Activated T-cell treated with anti-CD3 and anti-CD28 coated beads, Interleukin-2, amount 50 U/mL, for 48 hours (primary cell): ENCODE results near the gene ZBTB8A.
"Not testable (repeated sequence)": the region's sequence is repeated elsewhere in the genome, so short reads cannot be mapped to it uniquely, and the experiment has no call there.

Experiments used
- DNase-seq, 2 experiments: peaks; one replicate each; pipeline ENCODE4 v3.0.0-alpha.2; 2020

The ZBTB8A gene

DNA sequence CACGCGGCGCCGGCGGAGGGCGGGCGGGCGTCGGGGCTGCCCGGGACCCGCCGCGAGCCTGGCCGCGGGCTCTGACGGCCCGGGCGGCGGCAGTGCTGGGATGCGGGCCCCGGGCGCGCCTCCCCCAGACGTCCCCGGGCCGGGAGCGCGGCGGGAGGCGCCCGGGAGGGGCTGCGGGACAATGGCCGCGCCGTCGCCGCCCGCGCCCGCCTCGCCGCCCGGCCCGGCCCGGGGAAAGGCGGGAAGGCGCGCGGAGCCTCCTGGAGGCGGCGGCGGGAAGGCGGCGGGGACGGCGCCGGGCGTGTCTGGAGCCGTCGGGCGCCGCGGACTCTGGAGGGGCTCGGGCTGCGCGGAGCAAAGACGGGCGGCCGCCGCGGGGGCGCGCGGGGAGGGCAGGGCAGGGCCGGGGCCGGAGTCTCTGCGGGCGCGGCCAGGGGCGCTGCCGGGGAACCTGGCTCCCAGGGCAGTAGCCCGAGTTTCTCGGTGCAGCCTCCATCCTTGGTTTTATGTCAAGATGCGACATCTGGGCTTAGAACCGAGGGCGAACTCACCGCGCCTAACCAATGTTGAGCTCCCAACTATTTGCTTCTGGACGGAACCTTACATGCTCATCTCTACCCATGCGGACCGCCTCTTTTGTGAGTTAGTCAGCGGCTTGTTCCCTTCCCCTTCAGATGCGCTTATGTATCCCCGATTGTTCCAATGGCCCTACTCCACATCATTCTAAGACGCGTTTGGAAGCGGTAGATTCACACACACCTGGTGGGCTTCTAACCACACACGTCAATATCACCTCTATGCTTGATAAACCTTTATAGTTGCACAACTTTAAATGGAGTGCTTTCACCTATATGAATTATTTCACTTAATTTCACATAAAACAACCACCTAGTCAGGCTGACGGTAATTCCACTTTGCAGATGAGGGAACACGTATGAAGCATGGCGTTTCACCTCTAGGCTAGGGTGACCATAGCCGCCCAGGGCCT, 651 bp downstream of the ZBTB8A start:
- DNase-seq: peak; percentile 24 to 35

DNA sequence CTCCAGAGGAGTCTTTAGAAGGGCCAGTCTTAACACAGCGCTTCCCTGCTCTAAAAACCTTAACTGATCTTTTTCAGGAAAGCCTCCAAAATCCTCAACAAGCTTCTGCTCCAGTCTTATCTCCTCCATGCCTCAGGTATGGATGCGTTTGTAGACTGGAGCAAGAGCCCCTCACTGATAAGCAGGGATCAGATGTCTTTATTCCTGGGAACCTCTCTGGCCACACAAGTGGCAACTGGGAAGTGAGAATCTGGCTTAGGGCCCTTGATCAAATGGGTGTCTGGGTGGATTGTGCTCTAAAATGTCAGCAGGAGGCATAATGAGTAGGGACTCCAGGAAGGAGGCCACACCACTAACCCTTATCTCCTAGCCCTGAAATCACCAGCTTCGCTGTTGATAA, 1.4 kb downstream of the ZBTB8A start:
- DNase-seq: no peak

DNA sequence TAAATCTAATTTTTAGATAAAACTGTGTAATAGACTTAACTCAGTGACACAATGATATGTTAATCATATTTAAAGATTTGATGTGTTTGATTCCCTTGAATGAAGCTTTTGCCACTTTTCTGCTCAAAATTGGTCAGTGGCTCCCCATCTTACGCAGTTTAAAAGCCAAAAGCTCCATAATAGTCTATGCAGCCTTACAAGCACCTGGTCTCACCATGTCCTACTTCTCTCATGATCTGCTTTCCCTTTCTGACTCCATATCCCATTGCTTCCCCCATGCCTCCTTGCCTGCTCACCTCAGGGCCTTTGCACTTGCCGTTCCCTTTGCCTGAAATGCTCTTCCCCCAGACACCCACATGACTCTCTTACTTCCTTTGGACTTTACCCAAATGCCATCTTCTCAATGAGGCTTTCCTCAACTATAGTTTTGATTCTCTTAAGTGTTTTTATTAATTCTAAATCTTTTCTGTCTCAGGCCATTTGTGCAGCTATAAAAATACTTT, 1.9 kb downstream of the ZBTB8A start:
- no peak for DNase-seq

DNA sequence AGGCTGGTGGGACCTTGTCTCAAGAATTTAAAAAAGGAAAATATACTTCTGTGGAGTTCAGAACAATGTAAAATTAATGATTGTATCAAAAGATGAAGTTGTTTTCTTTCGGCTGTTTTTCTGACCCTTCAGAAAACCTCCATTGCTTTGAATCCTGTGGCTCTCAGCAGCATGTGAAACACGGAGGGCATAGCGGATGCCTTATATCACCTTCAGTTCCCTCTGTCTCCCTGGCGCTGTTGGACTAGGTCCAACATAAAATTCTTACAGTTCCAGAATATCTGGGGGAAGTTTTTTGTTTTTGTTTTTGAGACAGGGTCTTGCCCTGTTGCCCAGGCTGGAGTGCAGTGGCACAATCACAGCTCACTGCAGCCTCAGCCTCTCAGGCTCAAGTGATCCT, 7.4 kb downstream of the ZBTB8A start:
- no peak for DNase-seq

DNA sequence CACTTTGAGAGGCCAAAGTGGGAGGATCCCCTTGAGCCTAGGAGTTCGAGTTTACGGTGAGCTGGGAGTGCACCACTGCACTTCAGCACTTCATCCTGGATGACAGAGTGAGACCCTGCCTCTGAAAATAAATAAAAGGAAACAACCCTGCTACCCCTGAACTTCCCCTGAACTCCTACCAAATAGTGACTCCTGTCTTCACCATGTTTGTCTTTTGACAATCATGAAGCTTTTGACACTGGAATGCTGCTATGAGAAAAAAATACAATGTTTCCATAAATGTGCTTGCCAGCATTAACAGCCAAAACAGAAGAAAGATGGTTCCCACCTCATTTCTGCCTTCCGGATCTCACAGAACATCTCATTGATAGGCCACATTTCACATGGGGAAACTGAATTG, 10.4 kb downstream of the ZBTB8A start:
- DNase-seq: no peak

DNA sequence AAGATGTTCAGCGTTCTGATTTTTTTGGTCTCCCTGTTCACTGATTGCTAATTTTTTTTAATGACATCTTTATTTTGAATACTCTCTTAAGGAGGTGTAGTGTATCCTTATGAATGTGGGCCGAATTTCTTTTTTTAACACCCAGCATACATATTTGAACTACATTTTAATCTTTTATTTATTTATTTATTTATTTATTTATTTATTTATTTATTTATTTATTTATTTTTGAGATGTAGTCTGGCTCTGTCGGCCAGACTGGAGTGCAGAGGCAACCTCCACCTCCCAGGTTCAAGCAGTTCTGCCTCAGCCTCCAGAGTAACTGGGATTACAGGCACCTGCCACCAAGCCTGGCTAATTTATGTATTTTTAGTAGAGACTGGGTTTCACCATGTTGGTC, 15.1 kb downstream of the ZBTB8A start:
- no peak for DNase-seq

DNA sequence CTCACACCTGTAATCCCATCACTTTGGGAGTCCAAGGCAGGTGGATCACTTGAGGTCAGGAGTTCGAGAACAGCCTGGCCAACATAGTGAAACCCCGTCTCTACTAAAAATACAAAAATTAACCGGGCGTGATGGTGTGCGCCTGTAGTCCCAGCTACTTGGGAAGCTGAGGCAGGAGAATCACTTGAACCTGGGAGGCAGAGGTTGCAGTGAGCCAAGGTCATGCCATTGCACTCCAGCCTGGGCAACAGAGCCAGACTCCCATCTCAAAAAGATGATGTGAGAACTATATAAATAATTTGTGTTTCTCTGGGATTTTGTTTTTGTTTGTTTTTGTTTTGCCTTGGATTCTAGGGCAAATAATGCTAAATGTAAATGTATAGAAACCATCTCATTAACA, 17.8 kb downstream of the ZBTB8A start:
- DNase-seq: not testable (repeated sequence)

DNA sequence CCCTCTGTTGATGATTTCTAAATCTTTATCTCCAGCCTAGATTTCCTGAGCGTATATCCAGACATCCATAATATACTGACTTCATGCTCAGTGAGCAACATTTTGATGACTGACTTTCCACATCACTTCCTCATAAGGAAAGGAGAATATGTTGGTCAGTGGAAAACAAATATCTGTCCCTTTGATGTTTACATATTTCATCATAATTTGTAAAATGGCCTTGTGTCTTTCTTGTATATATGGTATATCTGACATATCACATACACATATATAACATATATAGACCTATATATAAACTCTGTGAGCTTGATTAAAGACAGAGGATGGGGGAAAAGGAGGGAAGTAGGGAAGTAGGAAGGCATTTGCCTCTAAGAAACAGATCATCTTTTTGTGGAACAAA, 18.6 kb downstream of the ZBTB8A start:
- no peak for DNase-seq

DNA sequence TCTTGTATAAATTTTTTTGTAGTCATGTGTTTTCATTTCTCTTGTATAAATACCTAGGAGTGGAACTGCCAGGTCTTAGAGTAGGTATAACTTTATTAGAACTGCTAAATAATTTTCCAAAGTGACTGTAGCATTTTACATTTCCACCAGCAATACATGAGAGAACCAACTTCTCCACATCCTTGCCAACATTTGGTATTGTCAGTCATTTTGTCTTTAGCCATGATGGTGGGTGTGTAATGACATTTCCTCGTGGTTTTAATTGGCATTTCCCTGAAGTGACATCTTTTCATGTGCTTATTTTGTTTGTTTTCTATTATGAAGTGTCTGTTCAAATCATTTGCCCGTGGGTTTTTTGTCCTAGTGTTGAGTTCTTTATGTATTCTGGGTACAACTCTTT, 29.7 kb downstream of the ZBTB8A start:
- no peak for DNase-seq

DNA sequence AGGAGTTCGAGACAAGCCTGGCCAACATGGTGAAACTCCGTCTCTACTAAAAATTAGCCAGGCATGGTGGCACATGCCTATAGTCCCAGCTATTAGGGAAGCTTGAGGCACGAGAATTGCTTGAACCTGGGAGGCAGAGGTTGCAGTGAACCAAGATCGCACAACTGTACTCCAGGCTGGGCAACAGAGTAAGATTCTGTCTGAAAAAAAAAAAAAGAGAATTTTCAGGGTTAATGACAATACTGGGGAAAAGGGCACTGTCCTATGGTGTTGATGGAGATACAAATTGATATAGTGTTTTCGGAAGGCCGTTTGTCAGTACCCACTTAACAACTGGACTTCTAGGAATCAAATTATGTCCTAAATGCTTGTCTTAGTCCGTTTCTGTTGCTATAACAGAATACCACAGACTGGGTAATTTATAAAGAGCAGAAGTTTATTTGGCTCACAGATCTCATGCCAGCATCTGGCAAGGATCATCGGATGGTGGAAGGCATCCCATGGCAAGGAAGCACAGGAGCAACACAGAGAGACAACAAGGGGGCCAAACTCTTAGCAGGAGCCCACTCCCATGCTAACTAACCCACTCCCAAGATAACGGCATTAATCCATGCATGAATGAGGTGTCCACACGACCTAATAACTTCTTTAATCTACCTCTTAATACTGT, 41.3 kb downstream of the ZBTB8A start:
- DNase-seq: no peak

DNA sequence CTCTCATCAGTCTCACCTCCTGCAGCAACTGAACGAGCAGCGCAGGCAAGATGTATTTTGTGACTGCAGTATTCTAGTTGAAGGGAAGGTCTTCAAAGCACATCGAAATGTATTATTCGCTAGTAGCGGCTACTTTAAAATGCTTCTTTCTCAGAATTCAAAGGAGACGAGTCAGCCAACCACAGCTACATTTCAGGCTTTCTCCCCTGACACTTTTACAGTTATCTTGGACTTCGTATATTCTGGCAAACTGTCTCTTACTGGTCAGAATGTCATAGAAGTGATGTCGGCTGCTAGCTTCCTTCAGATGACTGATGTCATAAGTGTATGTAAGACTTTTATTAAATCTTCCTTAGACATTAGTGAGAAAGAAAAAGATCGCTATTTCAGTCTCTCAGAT, 53.7 kb downstream of the ZBTB8A start:
- DNase-seq: no peak

DNA sequence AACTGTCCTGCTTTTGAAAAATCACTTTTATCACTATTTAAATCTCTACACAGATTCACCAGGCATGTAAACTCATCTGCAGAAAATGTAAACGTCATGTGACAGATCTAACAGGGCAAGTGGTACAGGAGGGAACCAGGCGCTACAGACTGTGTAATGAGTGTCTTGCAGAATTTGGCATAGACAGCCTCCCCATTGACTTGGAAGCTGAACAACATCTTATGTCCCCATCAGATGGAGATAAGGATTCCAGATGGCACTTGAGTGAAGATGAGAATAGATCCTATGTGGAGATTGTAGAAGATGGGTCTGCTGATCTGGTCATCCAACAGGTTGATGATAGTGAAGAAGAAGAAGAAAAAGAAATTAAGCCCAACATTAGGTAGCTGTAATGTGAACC, 60.8 kb downstream of the ZBTB8A start:
- DNase-seq: no peak

DNA sequence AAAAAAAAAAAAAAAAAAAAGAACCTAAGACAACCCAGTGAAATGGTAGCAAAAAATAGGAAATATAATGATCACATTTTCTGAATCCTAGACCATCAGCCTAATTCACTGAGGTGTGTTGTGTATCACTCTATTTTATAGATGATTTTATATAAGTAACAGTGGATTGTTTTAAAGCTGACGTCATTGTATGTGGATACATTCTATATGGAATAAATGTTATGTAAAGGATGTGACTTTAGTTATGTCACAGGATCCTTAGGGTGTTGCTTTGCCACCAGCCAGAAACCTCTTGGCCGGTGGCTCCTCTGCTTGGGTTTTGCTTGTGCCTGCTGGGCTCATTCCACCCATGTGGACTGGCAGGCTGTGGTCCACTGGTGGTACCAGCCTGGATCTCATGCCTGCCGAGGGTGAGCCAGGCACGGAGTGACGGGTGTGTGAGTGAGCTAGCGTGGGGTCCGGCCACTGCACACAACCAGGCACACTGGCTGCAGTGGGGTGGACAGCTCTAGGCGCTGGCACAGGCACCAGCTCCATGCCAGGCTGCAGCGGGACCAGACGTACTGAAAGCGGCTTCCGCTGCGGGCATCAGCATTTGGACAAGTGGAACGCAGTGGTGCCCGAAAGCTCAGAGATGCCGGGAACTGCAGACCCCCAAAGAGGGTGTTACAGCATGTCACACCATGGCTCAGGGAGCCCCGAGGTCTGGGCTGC, 66.6 kb downstream of the ZBTB8A start:
- DNase-seq: no peak

DNA sequence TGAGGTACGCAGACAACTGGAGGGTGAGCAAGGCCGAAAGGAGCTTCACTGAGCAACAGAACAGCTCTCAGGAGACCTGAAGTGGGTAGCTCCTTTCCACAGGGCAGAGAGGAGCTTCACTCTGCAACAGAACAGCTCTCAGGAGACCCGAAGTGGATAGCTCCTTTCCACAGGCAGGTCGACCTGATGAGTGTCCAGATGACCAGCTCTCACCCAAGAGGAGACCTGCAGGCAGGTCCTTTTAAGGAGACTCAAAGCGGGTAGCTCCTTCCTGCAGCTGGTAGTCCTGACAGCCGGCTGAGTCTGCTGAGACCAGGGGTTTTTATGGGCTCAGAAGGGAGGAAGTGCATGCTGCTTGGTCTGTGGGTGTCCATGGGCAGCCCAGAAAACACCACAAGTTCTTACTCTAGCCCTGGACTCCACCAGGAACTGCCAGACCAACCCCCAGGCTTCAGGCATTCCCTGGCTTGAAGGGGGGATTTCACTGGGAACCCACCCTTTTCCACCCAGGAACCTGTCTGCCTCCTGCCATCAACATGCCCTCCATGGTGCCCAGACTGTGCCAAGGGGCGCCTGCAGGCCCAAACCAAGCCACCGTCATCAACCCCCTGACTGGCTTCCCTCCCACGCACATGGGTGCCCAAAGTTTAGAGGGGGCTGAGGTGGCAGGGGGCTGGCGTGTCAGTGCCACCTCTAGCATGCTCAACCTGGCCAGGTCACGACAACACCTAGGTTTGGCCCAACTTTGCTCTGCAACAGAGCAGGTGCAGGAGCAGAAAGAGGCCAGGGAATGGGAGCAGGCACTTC, 67.5 kb downstream of the ZBTB8A start:
- DNase-seq: no peak

DNA sequence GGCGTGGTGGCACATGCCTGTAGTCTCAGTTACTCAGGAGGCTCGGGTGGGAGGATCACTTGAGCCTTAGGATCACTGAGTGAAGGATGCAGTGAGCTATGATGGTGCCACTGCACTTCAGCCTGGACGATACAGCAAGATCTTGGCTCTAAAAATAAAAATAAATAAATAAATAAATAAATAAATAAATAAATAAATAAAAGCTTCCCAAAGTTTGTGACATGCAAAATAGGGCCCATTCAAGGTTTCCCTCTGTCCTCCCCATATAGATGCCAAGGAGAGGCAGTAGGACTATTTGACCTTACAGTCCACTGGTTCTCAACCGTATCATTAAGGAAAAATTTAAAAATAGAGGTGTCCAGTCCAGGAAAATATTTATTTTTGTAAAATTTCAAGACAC, 70.0 kb downstream of the ZBTB8A start:
- DNase-seq: no peak

DNA sequence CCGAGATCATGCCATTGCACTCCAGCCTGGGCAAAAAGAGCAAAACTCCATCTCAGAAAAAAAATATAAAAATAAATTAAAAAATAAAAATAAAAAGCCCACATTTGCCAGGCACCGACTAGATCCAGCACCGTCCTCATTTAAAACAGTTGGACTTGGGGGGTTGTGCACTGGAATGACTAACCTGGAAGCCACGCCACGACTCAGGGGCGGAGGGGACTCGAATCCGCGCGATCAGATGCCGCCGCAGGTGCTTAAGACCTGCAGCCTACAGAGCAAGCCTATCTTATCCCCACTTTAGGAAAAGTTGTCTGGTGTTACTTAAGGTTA, 72.6 kb downstream of the ZBTB8A start:
- DNase-seq: no peak

DNA sequence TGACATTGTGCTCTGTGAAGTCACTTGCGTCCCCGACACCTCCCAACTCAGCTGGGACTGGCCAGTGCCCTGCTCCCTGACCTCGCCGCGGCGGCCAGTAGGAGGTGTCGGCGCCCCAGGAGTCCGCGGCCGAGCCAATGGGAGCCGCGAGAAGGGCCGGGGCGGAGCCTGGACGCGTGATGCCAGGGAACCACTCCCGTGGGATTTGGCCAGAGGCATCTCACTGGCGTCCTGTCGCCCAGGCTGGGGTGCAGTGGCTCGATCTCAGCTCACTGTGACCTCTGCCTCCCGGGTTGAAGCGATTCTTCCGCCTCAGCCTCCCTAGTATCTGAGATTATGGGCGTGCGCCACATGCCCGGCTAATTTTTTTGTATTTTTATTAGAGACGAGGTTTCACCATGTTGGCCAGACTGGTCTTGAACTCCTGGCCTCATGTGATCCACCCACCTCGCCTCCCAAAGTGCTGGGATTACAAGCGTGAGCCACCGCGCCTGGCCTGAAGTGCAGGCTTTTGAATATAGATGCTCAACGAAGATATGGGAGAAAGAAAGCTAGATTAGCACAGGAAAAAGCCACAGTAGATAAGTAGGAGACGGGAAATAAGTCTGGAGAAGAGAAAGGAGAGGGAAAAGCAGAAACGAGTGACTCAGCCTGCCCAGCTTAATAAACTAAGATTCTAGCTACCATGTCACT, 73.1 kb downstream of the ZBTB8A start:
- DNase-seq: peak; percentile 68 to 71

DNA sequence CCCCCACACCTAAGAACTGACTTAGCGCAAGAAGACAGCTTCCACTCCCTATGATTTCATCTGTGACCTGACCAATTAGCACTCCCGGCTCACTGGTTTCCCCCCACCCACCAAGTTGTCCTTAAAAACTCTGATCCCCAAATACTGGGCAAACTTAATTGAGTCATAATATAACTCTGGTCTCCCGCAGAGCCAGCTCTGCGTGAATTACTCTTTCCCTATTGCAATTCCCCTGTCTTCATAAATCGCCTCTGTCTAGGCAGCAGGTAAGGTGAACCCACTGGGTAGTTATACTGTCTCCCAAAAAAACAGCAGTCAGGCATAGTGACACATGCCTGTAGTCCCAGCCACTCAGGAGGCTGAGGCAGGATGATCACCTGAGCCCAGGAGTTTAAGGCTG, 74.2 kb downstream of the ZBTB8A start:
- DNase-seq: no peak

DNA sequence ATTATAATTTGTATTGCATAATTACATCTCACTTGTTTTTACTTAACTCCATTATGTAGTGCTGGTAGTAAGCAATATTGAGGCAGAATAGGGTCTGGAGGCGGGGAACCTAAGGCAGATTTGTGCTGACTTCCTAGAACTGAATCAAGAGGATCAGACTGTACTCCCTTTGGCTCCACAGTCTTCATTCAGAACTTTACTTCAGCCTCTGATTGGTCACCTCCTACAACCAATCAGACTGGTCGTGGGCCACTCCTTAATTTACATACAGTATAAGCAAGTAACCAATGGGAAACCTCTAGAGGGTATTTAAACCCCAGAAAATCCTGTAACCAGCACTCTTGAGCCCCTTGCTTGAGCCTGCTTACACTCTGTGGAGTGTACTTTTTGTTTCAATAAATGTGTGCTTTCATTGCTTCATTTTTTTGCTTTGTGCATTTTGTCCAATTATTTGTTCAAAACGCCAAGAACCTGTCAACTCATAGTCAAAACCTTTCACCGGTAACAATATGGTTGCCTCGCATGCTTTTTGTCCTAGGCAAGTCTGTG, 79.5 kb downstream of the ZBTB8A start:
- no peak for DNase-seq

DNA sequence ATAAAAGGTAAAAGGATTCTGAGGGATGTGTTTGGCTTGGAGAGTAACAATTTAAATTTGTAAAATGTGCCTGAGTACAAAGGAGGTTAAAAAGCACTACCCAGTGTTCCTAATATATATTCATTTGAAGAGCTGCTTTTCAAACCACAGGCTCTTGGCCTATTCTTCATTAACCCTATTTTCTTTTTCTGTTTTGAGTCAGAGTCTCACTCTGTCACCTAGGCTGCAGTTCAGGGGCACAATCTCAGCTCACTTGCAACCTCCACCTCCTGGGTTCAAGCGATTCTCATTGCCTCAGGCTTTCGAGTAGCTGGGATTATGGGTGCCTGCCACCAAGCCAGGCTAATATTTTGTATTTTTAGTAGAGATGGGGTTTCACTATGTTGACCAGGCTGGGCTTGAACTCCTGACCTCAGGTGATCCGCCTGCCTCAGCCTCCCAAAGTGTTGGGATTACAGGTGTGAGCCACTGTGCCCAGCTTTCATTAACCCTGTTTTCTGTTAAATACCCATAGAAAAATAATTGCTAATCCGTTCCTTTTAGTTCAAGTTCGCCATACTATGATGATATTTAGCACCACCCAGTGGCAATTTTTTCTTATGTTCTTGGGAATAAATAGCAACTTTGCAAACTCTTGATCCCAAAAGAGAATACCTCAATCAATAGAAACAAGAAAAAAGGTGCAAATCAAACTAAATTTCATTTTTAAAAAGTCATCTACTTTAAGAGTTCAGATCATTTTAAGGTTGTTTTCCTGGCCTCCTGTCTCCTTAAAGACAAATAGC, 80.7 kb downstream of the ZBTB8A start:
- peak in 1 of 2 experiments; percentile 28 for DNase-seq

DNA sequence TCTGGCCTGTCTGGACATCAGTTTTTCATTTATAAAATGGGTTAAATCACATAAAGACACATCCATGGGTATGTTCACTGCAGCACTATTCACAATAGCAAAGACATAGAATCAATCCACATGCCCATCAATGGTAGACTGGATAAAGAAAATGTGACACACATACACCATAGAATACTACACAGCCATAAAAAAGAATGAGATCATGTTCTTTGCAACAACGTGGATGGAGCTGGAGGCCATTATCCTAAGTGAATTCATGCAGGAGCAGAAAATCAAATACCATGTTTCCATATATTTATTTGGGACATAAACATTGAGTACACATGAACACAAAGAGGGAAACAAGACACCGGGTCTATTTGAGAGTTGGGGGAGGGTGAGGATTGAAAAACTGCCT, 83.0 kb downstream of the ZBTB8A start:
- no peak for DNase-seq
